Measurements from ENCODE around the gene SERAC1. TPM values are rescaled to one million over a fixed set of nuclear protein-coding genes. Genes with fewer than 3 reads are reported as not detected.
"Not testable (repeated sequence)": the region's sequence is repeated elsewhere in the genome, so short reads cannot be mapped to it uniquely, and the experiment has no call there.

Gene SERAC1
- total RNA-seq, 1 donor, result 26.3 TPM

GRCh38 chr6:158158748-158159147, 9.3 kb downstream of the SERAC1 start:
- no peak overlapping the region for H3K4me3 ChIP-seq (ENCODE audit: low read depth, low read length)
- no peak for DNase-seq (ENCODE audit: low read depth)
- TF ChIP-seq CTCF (IDR thresholded peaks at IDR 0.05; ENCODE audit: insufficient read depth, low read depth, low read length), result no peak

DNA sequence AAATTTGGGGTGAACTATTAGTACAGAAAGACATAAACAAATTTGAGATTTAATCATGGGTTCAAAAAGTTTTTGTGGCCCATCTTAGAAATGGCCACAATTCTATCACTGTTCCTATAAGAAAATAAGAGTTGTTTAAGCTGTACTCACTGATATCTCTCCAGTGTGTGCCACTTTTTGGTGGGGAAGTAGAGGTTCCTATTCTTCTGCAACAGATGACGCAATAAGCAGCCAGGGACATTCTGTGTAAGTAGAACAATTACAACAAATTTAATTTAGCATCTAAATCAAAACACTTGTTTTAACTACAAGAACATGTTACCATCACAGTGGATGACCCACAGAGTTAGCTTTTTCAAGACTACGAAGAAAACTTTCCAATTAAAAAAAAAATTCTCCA, 9.9 kb downstream of the SERAC1 start:
- H3K4me3 ChIP-seq (ENCODE audit: low read depth, low read length), result no peak overlapping the region
- TF ChIP-seq CTCF (IDR thresholded peaks at IDR 0.05; ENCODE audit: insufficient read depth, low read depth, low read length), result no peak
- DNase-seq (ENCODE audit: low read depth), result no peak

- no peak for TF ChIP-seq CTCF (IDR thresholded peaks at IDR 0.05; ENCODE audit: insufficient read depth, low read depth, low read length)
- H3K4me3 ChIP-seq (ENCODE audit: low read depth, low read length), result no peak overlapping the region
- no peak for DNase-seq (ENCODE audit: low read depth)
Observed at GRCh38 chr6:158157064-158157764, 10.8 kb downstream of the SERAC1 start.

GRCh38 chr6:158154816-158155215, 13.2 kb downstream of the SERAC1 start:
- no peak overlapping the region for H3K4me3 ChIP-seq (ENCODE audit: low read depth, low read length)

GRCh38 chr6:158153576-158153975, 14.5 kb downstream of the SERAC1 start:
- DNase-seq (ENCODE audit: low read depth), result no peak
- no peak for TF ChIP-seq CTCF (IDR thresholded peaks at IDR 0.05; ENCODE audit: insufficient read depth, low read depth, low read length)
- H3K4me3 ChIP-seq (ENCODE audit: low read depth, low read length), result no peak overlapping the region

More at GRCh38 chr6:158154816-158155215, 13.2 kb downstream of the SERAC1 start:
- DNase-seq (ENCODE audit: low read depth), result no peak
- TF ChIP-seq CTCF (IDR thresholded peaks at IDR 0.05; ENCODE audit: insufficient read depth, low read depth, low read length), result no peak

DNA sequence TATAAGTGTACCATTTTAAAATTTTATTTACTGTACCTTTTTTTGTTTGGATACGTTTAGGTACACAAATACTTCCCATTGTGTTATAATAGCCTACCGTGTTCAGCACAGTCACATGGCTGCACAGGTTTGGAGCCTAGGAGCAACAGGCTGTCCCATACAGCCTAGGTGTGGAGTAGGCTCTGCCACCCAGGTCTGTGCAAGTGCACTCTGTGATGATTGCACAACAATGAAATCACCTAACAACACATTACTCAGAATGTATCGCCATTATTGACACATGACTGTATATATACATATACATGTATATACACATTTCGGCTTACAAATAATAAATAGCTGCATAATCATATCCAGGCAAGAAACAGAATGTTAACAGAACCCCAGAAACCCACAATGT, 15.4 kb downstream of the SERAC1 start:
- no peak for TF ChIP-seq CTCF (IDR thresholded peaks at IDR 0.05; ENCODE audit: insufficient read depth, low read depth, low read length)
- H3K4me3 ChIP-seq (ENCODE audit: low read depth, low read length), result no peak overlapping the region
- DNase-seq (ENCODE audit: low read depth), result no peak

DNA sequence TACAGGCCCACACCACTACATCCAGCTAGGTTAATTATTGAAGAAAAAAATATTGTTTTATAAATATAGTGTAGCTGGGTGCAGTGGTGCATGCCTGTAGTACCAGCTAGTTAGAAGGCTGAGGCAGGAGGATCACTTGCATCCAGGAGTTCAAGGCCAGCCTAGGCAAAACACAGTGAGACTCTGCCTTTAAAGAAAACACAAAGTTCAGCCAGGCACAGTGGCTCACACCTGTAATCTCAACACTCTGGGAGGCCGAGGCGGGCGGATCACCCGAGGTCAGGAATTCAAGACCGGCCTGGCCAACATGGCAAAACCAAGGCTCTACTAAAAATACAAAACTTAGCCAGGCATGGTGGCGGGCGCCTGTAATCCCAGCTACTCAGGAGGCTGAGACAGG, 16.0 kb downstream of the SERAC1 start:
- not testable (repeated sequence) for DNase-seq (ENCODE audit: low read depth); H3K4me3 ChIP-seq (ENCODE audit: low read depth, low read length)

All from fibroblast of villous mesenchyme (primary cell).